SK-N-SH (cell line): ENCODE data around the gene CLSTN2. TPM values are rescaled to one million over a fixed set of nuclear protein-coding genes. Genes with fewer than 3 reads are reported as not detected.

Experiments
- CTCF ChIA-PET: fragments of 300-600, 350-600 bp; formaldehyde crosslinking; extraction: SDS; loops from one replicate; lab custom pipeline; 2021; lab: Yijun Ruan, JAX
- POLR2A ChIA-PET: fragments of 350-600 bp; sonication (Branson Sonifier 250); formaldehyde crosslinking; extraction: SDS; loops from one replicate; lab custom pipeline; 2020; ENCODE audit warnings: antibody characterized with exemption, inconsistent platforms; lab: Yijun Ruan, JAX
- DNase-seq: peaks from one replicate; pipeline ENCODE4 v3.0.0; 2012
- H2AFZ ChIP-seq: fragments of 200-600 bp; sonication (generic); 2 replicates; pipeline ENCODE4 v1.8.1; 2016; ENCODE audit warnings: antibody characterized with exemption, mild to moderate bottlenecking, low read depth
- H3F3A ChIP-seq: fragments of 200-600 bp; sonication (generic); replicated peaks from 2 replicates; pipeline ENCODE3; 2016; ENCODE audit warnings: antibody characterized with exemption, mild to moderate bottlenecking; ENCODE audit not compliant: insufficient read depth
- H3K27ac ChIP-seq, 2 experiments: fragments of 200-500 bp in 1 of 2; fragments of 200-600 bp in 1 of 2; sonication (Bioruptor generic) in 1 of 2; sonication (generic), shearing (Covaris generic) in 1 of 2; 2 replicates each; pipeline versions ENCODE4 v1.5.1 to v1.6.1; 2014 to 2016; ENCODE audit warnings: low read depth in 2 of 2, inconsistent platforms in 1 of 2, low read length in 1 of 2, mild to moderate bottlenecking in 1 of 2, mixed read lengths in 1 of 2
- H3K27me3 ChIP-seq: fragments of 200-600 bp; sonication (generic), shearing (Covaris generic); 2 replicates; pipeline ENCODE4 v1.6.1; 2016; ENCODE audit warnings: mixed run types; ENCODE audit not compliant: insufficient read depth
- H3K36me3 ChIP-seq, 2 experiments: fragments of 200-500 bp in 1 of 2; fragments of 200-600 bp in 1 of 2; sonication (Bioruptor generic) in 1 of 2; sonication (generic) in 1 of 2; replicated peaks in 1 of 2; 2 replicates each; pipeline versions ENCODE3 to v1.5.1; 2014 to 2016; ENCODE audit warnings: low read length in 1 of 2, mild to moderate bottlenecking in 1 of 2; ENCODE audit not compliant: insufficient read depth in 2 of 2, control insufficient read depth in 1 of 2
- H3K4me1 ChIP-seq, 2 experiments: fragments of 200-500 bp in 1 of 2; fragments of 200-600 bp in 1 of 2; sonication (Bioruptor generic) in 1 of 2; sonication (generic), shearing (Covaris generic) in 1 of 2; 2 replicates each; pipeline versions ENCODE4 v1.5.1 to v1.6.1; 2014 to 2016; ENCODE audit warnings: low read depth in 1 of 2, low read length in 1 of 2, mixed run types in 1 of 2; ENCODE audit not compliant: insufficient read depth in 2 of 2, control insufficient read depth in 1 of 2
- H3K4me2 ChIP-seq: fragments of 200-600 bp; sonication (generic), shearing (Covaris generic); 2 replicates; pipeline ENCODE4 v1.6.1; 2017; ENCODE audit warnings: mixed run types
- H3K4me3 ChIP-seq, 2 experiments: fragments of 200-500 bp in 1 of 2; fragments of 200-600 bp in 1 of 2; sonication (Bioruptor generic) in 1 of 2; sonication (generic), shearing (Covaris generic) in 1 of 2; 2 replicates each; pipeline versions ENCODE4 v1.5.1 to v1.8.1; 2014 to 2016; ENCODE audit warnings: low read depth in 2 of 2, inconsistent platforms in 1 of 2, low read length in 1 of 2, mild to moderate bottlenecking in 1 of 2, mixed read lengths in 1 of 2, moderate library complexity in 1 of 2
- H3K79me2 ChIP-seq: fragments of 200-600 bp; sonication (generic); 2 replicates; pipeline ENCODE4 v1.8.1; 2017; ENCODE audit warnings: mild to moderate bottlenecking; ENCODE audit not compliant: insufficient read depth
- H3K9ac ChIP-seq: fragments of 200-600 bp; sonication (generic); 2 replicates; pipeline ENCODE4 v1.6.1; 2017; ENCODE audit warnings: mixed run types
- H3K9me2 ChIP-seq: fragments of 200-600 bp; sonication (generic); 2 replicates; pipeline ENCODE4 v1.6.1; 2017; ENCODE audit warnings: mixed run types
- H3K9me3 ChIP-seq: fragments of 200-600 bp; sonication (generic); 2 replicates; pipeline ENCODE4 v1.6.1; 2017; ENCODE audit warnings: mixed run types, mild to moderate bottlenecking, moderate library complexity
- H4K20me1 ChIP-seq: fragments of 200-600 bp; sonication (generic); 2 replicates; pipeline ENCODE4 v1.6.1; 2017; ENCODE audit warnings: mild to moderate bottlenecking, mixed run types; ENCODE audit not compliant: insufficient read depth
- CHD2 ChIP-seq: fragments of 150-350 bp; IDR thresholded peaks from 2 replicates; pipeline ENCODE4 v1.6.1; 2018; ENCODE audit warnings: low read length; ENCODE audit not compliant: partially characterized antibody
- EP300 ChIP-seq, 2 experiments: IDR thresholded peaks; 2 replicates each; pipeline versions ENCODE4 v1.4.0 to v1.6.1; 2012; ENCODE audit warnings: borderline replicate concordance in 1 of 2, low read depth in 1 of 2, low read length in 1 of 2
- IRF3 ChIP-seq: fragments of 150-350 bp; IDR thresholded peaks from 2 replicates; pipeline ENCODE4 v1.6.1; 2016; ENCODE audit warnings: mild to moderate bottlenecking, low read depth, low read length
- JUND ChIP-seq: IDR thresholded peaks from 2 replicates; pipeline ENCODE4 v1.4.0; 2012
- MAX ChIP-seq: IDR thresholded peaks from 2 replicates; pipeline ENCODE4 v1.4.0; 2012; ENCODE audit warnings: low read depth
- NFIC ChIP-seq: IDR thresholded peaks from 2 replicates; pipeline ENCODE4 v1.4.0; 2012; ENCODE audit warnings: borderline replicate concordance
- NRF1 ChIP-seq: IDR thresholded peaks from 2 replicates; pipeline ENCODE4 v1.6.1; 2012; ENCODE audit warnings: low read depth, mild to moderate bottlenecking, low read length
- PBX3 ChIP-seq: IDR thresholded peaks from 2 replicates; pipeline ENCODE4; 2012
- POLR2AphosphoS5 ChIP-seq: IDR thresholded peaks from 2 replicates; pipeline ENCODE4 v1.6.1; 2012; ENCODE audit warnings: low read depth, low read length
- RCOR1 ChIP-seq: fragments of 150-350 bp; IDR thresholded peaks from 2 replicates; pipeline ENCODE4 v1.6.1; 2017; ENCODE audit warnings: antibody characterized with exemption, low read length
- RFX5 ChIP-seq: IDR thresholded peaks from 2 replicates; pipeline ENCODE4 v1.6.1; 2012; ENCODE audit warnings: mild to moderate bottlenecking, improper control_type of control experiment, low read length
- RXRA ChIP-seq: IDR thresholded peaks from 2 replicates; pipeline ENCODE4 v1.4.0; 2012; ENCODE audit warnings: low read depth, mild to moderate bottlenecking, borderline replicate concordance
- SMC3 ChIP-seq: IDR thresholded peaks from 2 replicates; pipeline ENCODE4 v1.6.1; 2012; ENCODE audit warnings: low read depth, low read length, improper control_type of control experiment
- TEAD4 ChIP-seq: IDR thresholded peaks from 2 replicates; pipeline ENCODE4 v1.4.0; 2012; ENCODE audit warnings: mild to moderate bottlenecking, borderline replicate concordance; ENCODE audit not compliant: insufficient read depth
- USF1 ChIP-seq: IDR thresholded peaks from 2 replicates; pipeline ENCODE4 v1.4.0; 2012; ENCODE audit warnings: low read depth, borderline replicate concordance
- USF2 ChIP-seq: fragments of 150-350 bp; IDR thresholded peaks from 2 replicates; pipeline ENCODE4 v1.6.1; 2017; ENCODE audit warnings: antibody characterized with exemption, low read length, low read depth, borderline replicate concordance
- WGBS: methylation state at CpG from one replicate; pipeline ENCODE4 v1.1.6; 2017; ENCODE audit warnings: low lambda C conversion rate; 5-methylcytosine and 5-hydroxymethylcytosine counted together
- polyA plus RNA-seq, 3 experiments: library from polyadenylated mRNA; depleted of rRNA; stranded (reverse); fragments of >200 nt; gene quantifications; 2 replicates each; pipeline ENCODE4 v1.2.3, GENCODE V29; 2012

The CLSTN2 gene
- polyA plus RNA-seq, 1 of the 3 experiments (the other 2 are of a cell fraction), result 0.02 TPM

- H3K9me2 ChIP-seq, result no peaks in the 10 kb centered on the region
- H3K4me3 ChIP-seq, result no peak overlapping the region
- TF ChIP-seq IRF3 (no peak), MAX (no peak), RXRA (no peak), PBX3 (no peak), NRF1 (no peak), EP300 (IDR thresholded peaks at IDR 0.05; ENCODE audit: borderline replicate concordance in 1 of 2, low read depth in 1 of 2, low read length in 1 of 2) (no peak), RCOR1 (no peak), CHD2 (no peak), RFX5 (no peak), NFIC (no peak), USF1 (no peak), USF2 (no peak), JUND (no peak), TEAD4 (no peak), POLR2AphosphoS5 (no peak), SMC3 (no peak)
- POLR2A ChIA-PET, result no interaction called here
- no peak overlapping the region for H3K9ac ChIP-seq
- H4K20me1 ChIP-seq, result no peaks in the 10 kb centered on the region
- H3K27me3 ChIP-seq, result no peaks in the 10 kb centered on the region
- H3K79me2 ChIP-seq, result no peaks in the 10 kb centered on the region
- no peaks in the 10 kb centered on the region for H3K36me3 ChIP-seq
- H3K9me3 ChIP-seq, result no peaks in the 10 kb centered on the region
- CTCF ChIA-PET, result no interaction called here
- no peaks in the 10 kb centered on the region for H3F3A ChIP-seq
- H2AFZ ChIP-seq, result no peak overlapping the region
- H3K4me2 ChIP-seq, result no peak overlapping the region
- no peak for DNase-seq
- 53% methylated on average over 3 of the region's 3 CpGs for WGBS
- H3K4me1 ChIP-seq, result peaks cover 0 to 20% of the 10 kb centered on the region in 2 experiments; a peak in 2 of 4 replicates
- H3K27ac ChIP-seq, result no peak overlapping the region
Measured at GRCh38 chr3:140015741-140016140, 80.8 kb downstream of the CLSTN2 start.
